ENCODE data around the gene BTD.

Gene BTD

GRCh38 chr3:15667484-15667883 is 65.9 kb downstream of the BTD start:
- POLR2A ChIA-PET = no interaction called here
- CTCF ChIA-PET = no interaction called here
- no peak for DNase-seq (ENCODE audit: extremely low spot score)
- TF ChIP-seq LEF1 (IDR thresholded peaks at IDR 0.05; ENCODE audit: borderline replicate concordance) (no peak), PKNOX1 (IDR thresholded peaks at IDR 0.05) (no peak), BHLHE40 (IDR thresholded peaks at IDR 0.05; ENCODE audit: borderline replicate concordance) (no peak), FOXM1 (IDR thresholded peaks at IDR 0.05; ENCODE audit: borderline replicate concordance) (no peak), HDGF (IDR thresholded peaks at IDR 0.05; ENCODE audit: borderline replicate concordance) (no peak), FOXA1 (IDR thresholded peaks at IDR 0.05) (no peak), CTBP1 (IDR thresholded peaks at IDR 0.05; ENCODE audit: borderline replicate concordance) (no peak), ELF4 (IDR thresholded peaks at IDR 0.05) (no peak)

- POLR2A ChIA-PET = no interaction called here
- TF ChIP-seq FOXM1 (IDR thresholded peaks at IDR 0.05; ENCODE audit: borderline replicate concordance) = no peak
- no peak for TF ChIP-seq PKNOX1 (IDR thresholded peaks at IDR 0.05)
- no peak for TF ChIP-seq ARNT (IDR thresholded peaks at IDR 0.05)
- TF ChIP-seq FOXA1 (IDR thresholded peaks at IDR 0.05) = no peak
- no peak for TF ChIP-seq HDGF (IDR thresholded peaks at IDR 0.05; ENCODE audit: borderline replicate concordance)
- TF ChIP-seq TARDBP (IDR thresholded peaks at IDR 0.05) = no peak
- no peak for TF ChIP-seq L3MBTL2 (conservative IDR thresholded peaks at IDR 0.05)
- no peak for TF ChIP-seq CTBP1 (IDR thresholded peaks at IDR 0.05; ENCODE audit: borderline replicate concordance)
- no peak for TF ChIP-seq SP1 (IDR thresholded peaks at IDR 0.05)
- TF ChIP-seq FOXK2 (IDR thresholded peaks at IDR 0.05) = no peak
- TF ChIP-seq ZNF384 (IDR thresholded peaks at IDR 0.05) = no peak
- no peak for TF ChIP-seq SUZ12 (IDR thresholded peaks at IDR 0.05)
- TF ChIP-seq LEF1 (IDR thresholded peaks at IDR 0.05; ENCODE audit: borderline replicate concordance) = no peak
- TF ChIP-seq ELF4 (IDR thresholded peaks at IDR 0.05) = no peak
- no peak for TF ChIP-seq NFRKB (IDR thresholded peaks at IDR 0.05)
- no peak for TF ChIP-seq BHLHE40 (IDR thresholded peaks at IDR 0.05; ENCODE audit: borderline replicate concordance)
- DNase-seq (ENCODE audit: extremely low spot score) = no peak
- CTCF ChIA-PET = no interaction called here
These were observed 72.0 kb downstream of the BTD start for GRCh38 chr3:15673536-15673935.

GRCh38 chr3:15676259-15676658 is 74.7 kb downstream of the BTD start:
- no peak for DNase-seq (ENCODE audit: extremely low spot score)
- POLR2A ChIA-PET = no interaction called here

GRCh38 chr3:15679306-15679705 is 77.8 kb downstream of the BTD start:
- CTCF ChIA-PET = no interaction called here
- TF ChIP-seq SP1 (IDR thresholded peaks at IDR 0.05) = no peak
- no peak for TF ChIP-seq BHLHE40 (IDR thresholded peaks at IDR 0.05; ENCODE audit: borderline replicate concordance)
- no peak for TF ChIP-seq PKNOX1 (IDR thresholded peaks at IDR 0.05)
- no peak for TF ChIP-seq CTBP1 (IDR thresholded peaks at IDR 0.05; ENCODE audit: borderline replicate concordance)
- no peak for TF ChIP-seq HDGF (IDR thresholded peaks at IDR 0.05; ENCODE audit: borderline replicate concordance)
- POLR2A ChIA-PET = no interaction called here
- no peak for DNase-seq (ENCODE audit: extremely low spot score)

More at GRCh38 chr3:15676259-15676658, 74.7 kb downstream of the BTD start:
- TF ChIP-seq FOXM1 (IDR thresholded peaks at IDR 0.05; ENCODE audit: borderline replicate concordance) (no peak), ARNT (IDR thresholded peaks at IDR 0.05) (no peak), FOXK2 (IDR thresholded peaks at IDR 0.05) (no peak), HDGF (IDR thresholded peaks at IDR 0.05; ENCODE audit: borderline replicate concordance) (no peak), ZNF384 (IDR thresholded peaks at IDR 0.05) (no peak), CTBP1 (IDR thresholded peaks at IDR 0.05; ENCODE audit: borderline replicate concordance) (no peak)
- CTCF ChIA-PET = interaction anchor here (0.5 kb wide), 1 partner anchor 46 kb away, joined by 3 read pairs; no protein-coding TSS in a partner anchor

GRCh38 chr3:15681668-15682067 is 80.1 kb downstream of the BTD start:
- ChIA-PET POLR2A (no interaction called here), CTCF (no interaction called here)
- TF ChIP-seq SP1 (IDR thresholded peaks at IDR 0.05) (no peak), ARNT (IDR thresholded peaks at IDR 0.05) (no peak), FOXA1 (IDR thresholded peaks at IDR 0.05) (no peak)
- no peak for DNase-seq (ENCODE audit: extremely low spot score)

GRCh38 chr3:15682561-15683185 is 81.1 kb downstream of the BTD start:
- no peak for DNase-seq (ENCODE audit: extremely low spot score)
- no peak for TF ChIP-seq SP1 (IDR thresholded peaks at IDR 0.05)
- TF ChIP-seq BHLHE40 (IDR thresholded peaks at IDR 0.05; ENCODE audit: borderline replicate concordance) = no peak
- TF ChIP-seq CTBP1 (IDR thresholded peaks at IDR 0.05; ENCODE audit: borderline replicate concordance) = no peak
- TF ChIP-seq PKNOX1 (IDR thresholded peaks at IDR 0.05) = no peak
- TF ChIP-seq SUZ12 (IDR thresholded peaks at IDR 0.05) = no peak
- no peak for TF ChIP-seq HDGF (IDR thresholded peaks at IDR 0.05; ENCODE audit: borderline replicate concordance)
- no peak for TF ChIP-seq L3MBTL2 (conservative IDR thresholded peaks at IDR 0.05)
- TF ChIP-seq ARNT (IDR thresholded peaks at IDR 0.05) = no peak
- no peak for TF ChIP-seq FOXM1 (IDR thresholded peaks at IDR 0.05; ENCODE audit: borderline replicate concordance)
- ChIA-PET CTCF (no interaction called here), POLR2A (no interaction called here)
